ENCODE measurements around the gene CCNA2. TPM values are rescaled to one million over a fixed set of nuclear protein-coding genes. Genes with fewer than 3 reads are reported as not detected.

The CCNA2 gene
- total and polyA plus RNA-seq, 2 donors (not counting 3 experiments of a cell fraction or from before 2014, with no cell fraction given): 23.3 to 65.4 TPM

DNA sequence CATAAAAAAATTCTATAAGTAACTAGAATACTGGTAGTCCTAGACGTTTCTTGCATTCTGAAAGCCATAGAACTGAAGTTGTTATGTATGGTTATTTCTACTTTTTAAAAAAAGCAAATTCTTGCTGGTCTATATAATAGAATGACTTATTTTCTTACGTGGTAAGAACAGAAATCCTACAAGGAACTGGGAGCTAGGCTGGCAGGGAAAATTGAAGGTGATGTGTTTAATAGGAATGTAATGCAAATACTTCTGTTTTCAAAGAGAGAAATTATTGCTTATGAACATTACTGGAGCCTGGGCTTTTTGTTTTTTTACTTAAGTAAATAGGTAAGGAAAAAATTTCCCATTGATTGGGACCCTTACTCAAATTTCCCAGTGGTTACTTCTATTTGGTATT is 8.9 kb downstream of the CCNA2 start:
- FAIRE-seq (no peak), DNase-seq (ENCODE audit: low read depth, low spot score) (no peak)
- H3K79me2 ChIP-seq (ENCODE audit: control insufficient read depth, insufficient read depth, low read length): peaks cover 29% of the 10 kb centered on the region
- H3K9me3 ChIP-seq (replicated peaks; ENCODE audit: control insufficient read depth, insufficient read depth, low read length): no peaks in the 10 kb centered on the region
- H3K9me1 ChIP-seq (replicated peaks; ENCODE audit: control insufficient read depth, extremely low read depth, insufficient read depth, low read length): no peaks in the 10 kb centered on the region
- intact Hi-C loops (cut with micrococcal nuclease): no loop called here
- peaks cover 5% of the 10 kb centered on the region for H3K4me1 ChIP-seq (ENCODE audit: control insufficient read depth, extremely low read depth, insufficient read depth, low read length)
- no peak overlapping the region for H3K4me2 ChIP-seq (ENCODE audit: insufficient read depth, low read length)
- CTCF ChIA-PET: no interaction called here
- no peak overlapping the region for H3K9ac ChIP-seq (replicated peaks; ENCODE audit: extremely low read depth, insufficient read depth, low read length)
- H4K20me1 ChIP-seq (replicated peaks; ENCODE audit: control insufficient read depth, extremely low read depth, insufficient read depth, low read length): peaks cover 2% of the 10 kb centered on the region
- no peak for TF ChIP-seq MYC (IDR thresholded peaks at IDR 0.05; ENCODE audit: low read depth, low read length)
- no peak for TF ChIP-seq JUN (IDR thresholded peaks at IDR 0.05; ENCODE audit: borderline replicate concordance, insufficient read depth, insufficient read length, low read depth)
- no peak for TF ChIP-seq POLR2AphosphoS5 (IDR thresholded peaks at IDR 0.05; ENCODE audit: insufficient read depth, low read depth, low read length)
- TF ChIP-seq GATA2 (IDR thresholded peaks at IDR 0.05; ENCODE audit: insufficient read depth, insufficient read length, low read depth, low read length): no peak
- TF ChIP-seq, protein P1, sequence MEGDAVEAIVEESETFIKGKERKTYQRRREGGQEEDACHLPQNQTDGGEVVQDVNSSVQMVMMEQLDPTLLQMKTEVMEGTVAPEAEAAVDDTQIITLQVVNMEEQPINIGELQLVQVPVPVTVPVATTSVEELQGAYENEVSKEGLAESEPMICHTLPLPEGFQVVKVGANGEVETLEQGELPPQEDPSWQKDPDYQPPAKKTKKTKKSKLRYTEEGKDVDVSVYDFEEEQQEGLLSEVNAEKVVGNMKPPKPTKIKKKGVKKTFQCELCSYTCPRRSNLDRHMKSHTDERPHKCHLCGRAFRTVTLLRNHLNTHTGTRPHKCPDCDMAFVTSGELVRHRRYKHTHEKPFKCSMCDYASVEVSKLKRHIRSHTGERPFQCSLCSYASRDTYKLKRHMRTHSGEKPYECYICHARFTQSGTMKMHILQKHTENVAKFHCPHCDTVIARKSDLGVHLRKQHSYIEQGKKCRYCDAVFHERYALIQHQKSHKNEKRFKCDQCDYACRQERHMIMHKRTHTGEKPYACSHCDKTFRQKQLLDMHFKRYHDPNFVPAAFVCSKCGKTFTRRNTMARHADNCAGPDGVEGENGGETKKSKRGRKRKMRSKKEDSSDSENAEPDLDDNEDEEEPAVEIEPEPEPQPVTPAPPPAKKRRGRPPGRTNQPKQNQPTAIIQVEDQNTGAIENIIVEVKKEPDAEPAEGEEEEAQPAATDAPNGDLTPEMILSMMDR (IDR thresholded peaks at IDR 0.05; ENCODE audit: extremely low read depth in 1 of 2, insufficient read depth in 1 of 2, low read depth in 1 of 2, low read length in 2 of 2): no peak
- no peak for TF ChIP-seq POLR2A (IDR thresholded peaks at IDR 0.05; ENCODE audit: low read depth, low read length)
- TF ChIP-seq, protein P2, sequence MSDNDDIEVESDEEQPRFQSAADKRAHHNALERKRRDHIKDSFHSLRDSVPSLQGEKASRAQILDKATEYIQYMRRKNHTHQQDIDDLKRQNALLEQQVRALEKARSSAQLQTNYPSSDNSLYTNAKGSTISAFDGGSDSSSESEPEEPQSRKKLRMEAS (IDR thresholded peaks at IDR 0.05; ENCODE audit: insufficient read depth, insufficient read length): no peak
- H3K4me3 ChIP-seq (replicated peaks in 1 of 3; ENCODE audit: insufficient read depth in 1 of 3, low read depth in 1 of 3, low read length in 3 of 3): no peak overlapping the region
- no peak overlapping the region for H3K27ac ChIP-seq (ENCODE audit: insufficient read depth, low read depth, low read length)
- dilution Hi-C loops (cut with MboI; ENCODE audit: extremely low pct_ligation_motif_present, low sequenced_read_pairs): no loop called here
- no peaks in the 10 kb centered on the region for H3K27me3 ChIP-seq (ENCODE audit: control insufficient read depth in 2 of 2, insufficient read depth in 2 of 2, low read length in 2 of 2)
- no peak overlapping the region for H2AFZ ChIP-seq (ENCODE audit: low read depth, low read length)
- BruUV-seq (replicated peaks): no TSS peak
- POLR2A ChIA-PET: no interaction called here
- peaks cover 0 to 47% of the 10 kb centered on the region in 2 experiments for H3K36me3 ChIP-seq (ENCODE audit: control insufficient read depth in 2 of 2, extremely low read depth in 1 of 2, insufficient read depth in 2 of 2, low read length in 2 of 2)

Data from endothelial cell of umbilical vein (primary cell).